CD4-positive, alpha-beta T cell treated with Interleukin-12 subunit alpha and Interleukin-12 subunit beta, for 1 hour (primary cell): ENCODE data around the gene PTPRM.

ENCODE experiments used
- DNase-seq: peaks from one replicate; pipeline ENCODE4 v3.0.0-alpha.2; 2020

PTPRM gene

GRCh38 chr18:7760967-7761948, 194.1 kb downstream of the PTPRM start:
- no peak for DNase-seq

GRCh38 chr18:7764405-7764804, 197.3 kb downstream of the PTPRM start:
- no peak for DNase-seq

GRCh38 chr18:7766346-7766745, 199.2 kb downstream of the PTPRM start:
- no peak for DNase-seq

- DNase-seq: no peak
Observed at GRCh38 chr18:7766817-7767216, 199.7 kb downstream of the PTPRM start.

- no peak for DNase-seq
Observed at GRCh38 chr18:7770908-7771307, 203.8 kb downstream of the PTPRM start.

GRCh38 chr18:7772510-7772888, 205.4 kb downstream of the PTPRM start:
- DNase-seq: no peak

- no peak for DNase-seq
Observed at GRCh38 chr18:7772951-7773350, 205.8 kb downstream of the PTPRM start.

- DNase-seq: no peak
Observed at GRCh38 chr18:7775128-7775527, 208.0 kb downstream of the PTPRM start.

GRCh38 chr18:7775843-7776242, 208.7 kb downstream of the PTPRM start:
- no peak for DNase-seq

GRCh38 chr18:7778181-7778580, 211.1 kb downstream of the PTPRM start:
- no peak for DNase-seq

- DNase-seq: no peak
Observed at GRCh38 chr18:7779211-7779610, 212.1 kb downstream of the PTPRM start.

- DNase-seq: no peak
Observed at GRCh38 chr18:7784171-7784570, 217.1 kb downstream of the PTPRM start.

GRCh38 chr18:7786569-7786968, 219.5 kb downstream of the PTPRM start:
- no peak for DNase-seq

- DNase-seq: no peak
Observed at GRCh38 chr18:7787339-7787738, 220.2 kb downstream of the PTPRM start.

GRCh38 chr18:7789856-7790552, 222.9 kb downstream of the PTPRM start:
- DNase-seq: no peak

GRCh38 chr18:7793100-7793499, 226.0 kb downstream of the PTPRM start:
- DNase-seq: no peak

- DNase-seq: no peak
Observed at GRCh38 chr18:7803956-7804469, 236.9 kb downstream of the PTPRM start.

GRCh38 chr18:7805096-7805495, 238.0 kb downstream of the PTPRM start:
- no peak for DNase-seq

- DNase-seq: no peak
Observed at GRCh38 chr18:7805880-7806279, 238.8 kb downstream of the PTPRM start.

GRCh38 chr18:7807936-7808453, 240.9 kb downstream of the PTPRM start:
- no peak for DNase-seq

GRCh38 chr18:7808992-7809391, 241.9 kb downstream of the PTPRM start:
- no peak for DNase-seq

- DNase-seq: no peak
Observed at GRCh38 chr18:7809455-7809854, 242.3 kb downstream of the PTPRM start.

- DNase-seq: no peak
Observed at GRCh38 chr18:7809978-7810377, 242.9 kb downstream of the PTPRM start.
